Neural progenitor cell (in vitro differentiated cells): Measurements from ENCODE around the gene CERS2. TPM values are rescaled to one million over a fixed set of nuclear protein-coding genes. Genes with fewer than 3 reads are reported as not detected.

Experiments used
- DNase-seq: peaks from one replicate; pipeline ENCODE4 v3.0.0-alpha.2; 2016; ENCODE audit warnings: low spot score
- H2AFZ ChIP-seq: fragments of 200-600 bp; sonication (generic); replicated peaks from 2 replicates; pipeline ENCODE4 v1.6.1; 2016; ENCODE audit warnings: antibody characterized with exemption
- H3F3A ChIP-seq: fragments of 200-600 bp; sonication (generic); 2 replicates; pipeline ENCODE4 v1.6.1; 2016; ENCODE audit warnings: antibody characterized with exemption, low read depth
- H3K27ac ChIP-seq: fragments of 200-600 bp; sonication (generic); 2 replicates; pipeline ENCODE4 v1.5.1; 2016; ENCODE audit warnings: mild to moderate bottlenecking
- H3K27me3 ChIP-seq: fragments of 200-600 bp; sonication (generic); 2 replicates; pipeline ENCODE4 v1.6.1; 2016; ENCODE audit warnings: mild to moderate bottlenecking, moderate library complexity
- H3K36me3 ChIP-seq: fragments of 200-600 bp; sonication (generic); 2 replicates; pipeline ENCODE4 v1.5.1; 2016
- H3K4me1 ChIP-seq: fragments of 200-600 bp; sonication (generic); 2 replicates; pipeline ENCODE4 v1.6.1; 2016; ENCODE audit warnings: mixed run types
- H3K4me2 ChIP-seq: fragments of 200-600 bp; sonication (generic); 2 replicates; pipeline ENCODE4 v1.6.1; 2016
- H3K4me3 ChIP-seq: fragments of 200-600 bp; sonication (generic); 2 replicates; pipeline ENCODE4 v1.5.1; 2016
- H3K79me2 ChIP-seq: fragments of 200-600 bp; sonication (generic); 2 replicates; pipeline ENCODE4 v1.6.1; 2016; ENCODE audit warnings: low read depth
- H3K9ac ChIP-seq: fragments of 200-600 bp; sonication (generic); 2 replicates; pipeline ENCODE4 v1.6.1; 2016
- H3K9me3 ChIP-seq: fragments of 200-600 bp; sonication (generic); 2 replicates; pipeline ENCODE4 v1.5.1; 2016; ENCODE audit warnings: low read depth
- H4K20me1 ChIP-seq: fragments of 200-600 bp; sonication (generic); 2 replicates; pipeline ENCODE4 v1.6.1; 2016; ENCODE audit warnings: low read depth
- H3K27ac Mint-ChIP-seq: 3 replicates; pipeline ENCODE4 v1.8.0; 2021; ENCODE audit warnings: mixed read lengths
- H3K27me3 Mint-ChIP-seq: 2 replicates; pipeline ENCODE4 v1.8.0; 2022; ENCODE audit warnings: low read depth, mild to moderate bottlenecking, inconsistent platforms, moderate library complexity, mixed read lengths; ENCODE audit not compliant: insufficient read depth
- H3K36me3 Mint-ChIP-seq: 3 replicates; pipeline ENCODE4 v1.8.0; 2021; ENCODE audit warnings: mixed read lengths
- H3K4me1 Mint-ChIP-seq: 3 replicates; pipeline ENCODE4 v1.8.0; 2021; ENCODE audit warnings: mixed read lengths
- H3K4me3 Mint-ChIP-seq: 3 replicates; pipeline ENCODE4 v1.8.0; 2021; ENCODE audit warnings: mild to moderate bottlenecking, moderate library complexity, mixed read lengths
- H3K9me3 Mint-ChIP-seq: 3 replicates; pipeline ENCODE4 v1.8.0; 2020; ENCODE audit warnings: mixed read lengths
- CTCF ChIP-seq: fragments of 200-600 bp; sonication (generic); IDR thresholded peaks from 2 replicates; pipeline ENCODE4 v1.5.1; 2017; ENCODE audit warnings: antibody characterized with exemption, mild to moderate bottlenecking
- EZH2 ChIP-seq: fragments of 200-600 bp; sonication (generic); IDR thresholded peaks from 2 replicates; pipeline ENCODE4 v1.6.1; 2017; ENCODE audit warnings: antibody characterized with exemption, mild to moderate bottlenecking, moderate library complexity
- EZH2phosphoT487 ChIP-seq: fragments of 200-600 bp; sonication (generic); IDR thresholded peaks from 2 replicates; pipeline ENCODE4 v1.6.1; 2017; ENCODE audit warnings: antibody characterized with exemption
- total RNA-seq: library from RNA; depleted of rRNA; stranded (reverse); fragments of >200 nt; gene quantifications from 2 replicates; pipeline ENCODE4 v1.2.3, GENCODE V29; 2015; ENCODE audit warnings: low replicate concordance

Gene CERS2
- total RNA-seq, 1 donor from 2014 or later, result 104 TPM

GRCh38 chr1:150979092-150980056, 4.7 kb upstream of the CERS2 start:
- no peak overlapping the region for H3K4me3 ChIP-seq
- H3K4me2 ChIP-seq, result no peak overlapping the region
- H3K36me3 ChIP-seq, result no peaks in the 10 kb centered on the region
- H3K27me3 ChIP-seq, result peaks cover 11% of the 10 kb centered on the region
- peak overlapping the region; percentile 91 for H2AFZ ChIP-seq
- H3K4me1 Mint-ChIP-seq, result peaks cover 30% of the 10 kb centered on the region
- TF ChIP-seq EZH2phosphoT487 (no peak), CTCF (peak; percentile 100)
- peaks cover 29% of the 10 kb centered on the region for H3K4me1 ChIP-seq
- peaks cover 13% of the 10 kb centered on the region for H3K79me2 ChIP-seq
- H3K9me3 ChIP-seq, result no peaks in the 10 kb centered on the region
- H3K27me3 Mint-ChIP-seq, result peaks cover 5% of the 10 kb centered on the region
- H3K9me3 Mint-ChIP-seq, result no peaks in the 10 kb centered on the region
- H3K27ac Mint-ChIP-seq, result peak overlapping the region; percentile 72
- H3K9ac ChIP-seq, result no peak overlapping the region
- H3F3A ChIP-seq, result peaks cover 38% of the 10 kb centered on the region
- no peaks in the 10 kb centered on the region for H3K36me3 Mint-ChIP-seq
- H4K20me1 ChIP-seq, result no peaks in the 10 kb centered on the region
- no peak overlapping the region for H3K27ac ChIP-seq
- peak; percentile 94 for DNase-seq
- H3K4me3 Mint-ChIP-seq, result no peak overlapping the region

- Histone ChIP-seq H3K9ac (no peak overlapping the region), H2AFZ (peak overlapping the region; percentile 39), H3K79me2 (peaks cover 35% of the 10 kb centered on the region), H3K4me2 (peak overlapping the region; percentile 49), H3K36me3 (no peaks in the 10 kb centered on the region), H3K27ac (no peak overlapping the region), H3K9me3 (no peaks in the 10 kb centered on the region), H3K27me3 (peaks cover 11% of the 10 kb centered on the region), H3K4me1 (peaks cover 43% of the 10 kb centered on the region), H4K20me1 (peaks cover 17% of the 10 kb centered on the region), H3F3A (peaks cover 58% of the 10 kb centered on the region), H3K4me3 (no peak overlapping the region)
- no peaks in the 10 kb centered on the region for H3K9me3 Mint-ChIP-seq
- H3K4me3 Mint-ChIP-seq, result peak overlapping the region; percentile 88
- peaks cover 7% of the 10 kb centered on the region for H3K27me3 Mint-ChIP-seq
- TF ChIP-seq CTCF (no peak), EZH2phosphoT487 (no peak), EZH2 (no peak)
- H3K36me3 Mint-ChIP-seq, result no peaks in the 10 kb centered on the region
- H3K4me1 Mint-ChIP-seq, result peaks cover 40% of the 10 kb centered on the region
- peak; percentile 53 for DNase-seq
- H3K27ac Mint-ChIP-seq, result no peak overlapping the region
Observed at GRCh38 chr1:150976879-150977694, 2.5 kb upstream of the CERS2 start.

- Mint-ChIP-seq H3K4me1 (peaks cover 40% of the 10 kb centered on the region), H3K9me3 (no peaks in the 10 kb centered on the region), H3K4me3 (peak overlapping the region; percentile 88), H3K36me3 (no peaks in the 10 kb centered on the region), H3K27me3 (peaks cover 5% of the 10 kb centered on the region), H3K27ac (peak overlapping the region; percentile 16)
- H3K27ac ChIP-seq, result no peak overlapping the region
- peaks cover 11% of the 10 kb centered on the region for H3K27me3 ChIP-seq
- H3K4me3 ChIP-seq, result no peak overlapping the region
- no peak overlapping the region for H3K9ac ChIP-seq
- no peaks in the 10 kb centered on the region for H3K9me3 ChIP-seq
- H3K4me2 ChIP-seq, result no peak overlapping the region
- DNase-seq, result no peak
- no peaks in the 10 kb centered on the region for H3K36me3 ChIP-seq
- H2AFZ ChIP-seq, result no peak overlapping the region
- peaks cover 42% of the 10 kb centered on the region for H3K79me2 ChIP-seq
- peaks cover 24% of the 10 kb centered on the region for H4K20me1 ChIP-seq
- H3K4me1 ChIP-seq, result peaks cover 43% of the 10 kb centered on the region
- no peak for TF ChIP-seq CTCF
- no peak for TF ChIP-seq EZH2phosphoT487
- TF ChIP-seq EZH2, result no peak
- H3F3A ChIP-seq, result peaks cover 57% of the 10 kb centered on the region
Observed at GRCh38 chr1:150976401-150976821, 1.8 kb upstream of the CERS2 start.
